WTC11 (cell line): ENCODE data around the gene PAPOLA. TPM values are rescaled to one million over a fixed set of nuclear protein-coding genes. Genes with fewer than 3 reads are reported as not detected.
A peak's percentile ranks its signal among the peaks of the same experiment; 100 is the strongest.
"Not testable (repeated sequence)": the region's sequence is repeated elsewhere in the genome, so short reads cannot be mapped to it uniquely, and the experiment has no call there.

Experiments used
- ATAC-seq: fragments of 200-7000 bp; cut with Tn5 transposase; 2 replicates; pipeline ENCODE4 v1.10.0; 2021; ENCODE audit warnings: mild to moderate bottlenecking, moderate library complexity
- CTCF ChIA-PET: fragments of 300-600 bp; sonication (Branson Sonifier 250); formaldehyde crosslinking; loops from one replicate; lab custom pipeline; 2021; ENCODE audit warnings: antibody characterized with exemption; lab: Charles Lee
- POLR2A ChIA-PET: fragments of 350-600 bp; sonication (Branson Sonifier 250); formaldehyde crosslinking; loops from one replicate; lab custom pipeline; 2021; ENCODE audit warnings: antibody characterized with exemption; lab: Charles Lee
- DNase-seq: peaks from one replicate; pipeline ENCODE4 v3.0.0; 2021; ENCODE audit warnings: low spot score
- H3K27ac Mint-ChIP-seq: 2 replicates; pipeline ENCODE4 v1.8.0; 2021; ENCODE audit warnings: mixed read lengths
- H3K27me3 Mint-ChIP-seq: 2 replicates; pipeline ENCODE4 v1.8.0; 2021; ENCODE audit warnings: low read depth, mild to moderate bottlenecking, moderate library complexity, mixed read lengths
- H3K36me3 Mint-ChIP-seq: 2 replicates; pipeline ENCODE4 v1.8.0; 2021; ENCODE audit warnings: mixed read lengths
- H3K4me1 Mint-ChIP-seq: 2 replicates; pipeline ENCODE4 v1.8.0; 2022; ENCODE audit warnings: mixed read lengths
- H3K4me3 Mint-ChIP-seq: 2 replicates; pipeline ENCODE4 v1.8.0; 2021; ENCODE audit warnings: mild to moderate bottlenecking, moderate library complexity, mixed read lengths
- H3K9me3 Mint-ChIP-seq: 2 replicates; pipeline ENCODE4 v1.8.0; 2021; ENCODE audit warnings: mixed read lengths
- ATF6 ChIP-seq: sonication (generic); formaldehyde crosslinking; IDR thresholded peaks from 2 replicates; pipeline ENCODE4 v1.8.1; 2023; ENCODE audit warnings: mild to moderate bottlenecking, missing genetic modification reagents
- CDX4 ChIP-seq: fragments of 250-450 bp; sonication (Bioruptor Pico); IDR thresholded peaks from 2 replicates; pipeline ENCODE4 v1.9.0; 2021; ENCODE audit warnings: moderate library complexity, mild to moderate bottlenecking, inconsistent platforms, borderline replicate concordance
- ELF4 ChIP-seq: sonication (generic); formaldehyde crosslinking; IDR thresholded peaks from 2 replicates; pipeline ENCODE4 v1.8.1; 2022; ENCODE audit warnings: low read depth, mild to moderate bottlenecking, moderate library complexity, missing genetic modification reagents
- ESRRA ChIP-seq: sonication (generic); formaldehyde crosslinking; IDR thresholded peaks from 2 replicates; pipeline ENCODE4 v1.8.1; 2022; ENCODE audit warnings: mild to moderate bottlenecking, missing genetic modification reagents, borderline replicate concordance
- GABPB1 ChIP-seq: sonication (generic); formaldehyde crosslinking; IDR thresholded peaks from 2 replicates; pipeline ENCODE4 v1.8.1; 2023; ENCODE audit warnings: mild to moderate bottlenecking, missing genetic modification reagents
- NR3C1 ChIP-seq: sonication (generic); formaldehyde crosslinking; conservative IDR thresholded peaks from 2 replicates; pipeline ENCODE4 v1.8.1; 2023; ENCODE audit warnings: low read depth, mild to moderate bottlenecking, missing genetic modification reagents
- PREB ChIP-seq: sonication (generic); formaldehyde crosslinking; IDR thresholded peaks from 2 replicates; pipeline ENCODE4 v1.8.1; 2022; ENCODE audit warnings: mild to moderate bottlenecking, missing genetic modification reagents, moderate library complexity, borderline replicate concordance
- RELA ChIP-seq: sonication (generic); formaldehyde crosslinking; IDR thresholded peaks from 2 replicates; pipeline ENCODE4 v1.8.1; 2022; ENCODE audit warnings: missing genetic modification reagents, mild to moderate bottlenecking, borderline replicate concordance
- SOX15 ChIP-seq: fragments of 250-450 bp; sonication (Bioruptor Pico); IDR thresholded peaks from 2 replicates; pipeline ENCODE4 v1.9.0; 2021; ENCODE audit warnings: mild to moderate bottlenecking
- STAT6 ChIP-seq: sonication (generic); formaldehyde crosslinking; conservative IDR thresholded peaks from 2 replicates; pipeline ENCODE4 v1.8.1; 2023; ENCODE audit warnings: mild to moderate bottlenecking, low read depth, missing genetic modification reagents, moderate library complexity
- TP53 ChIP-seq: sonication (generic); formaldehyde crosslinking; IDR thresholded peaks from 2 replicates; pipeline ENCODE4 v1.8.1; 2023; ENCODE audit warnings: mild to moderate bottlenecking, missing genetic modification reagents
- ZNF121 ChIP-seq: sonication (generic); formaldehyde crosslinking; IDR thresholded peaks from 2 replicates; pipeline ENCODE4 v1.8.0; 2023; ENCODE audit warnings: missing genetic modification reagents
- ZNF396 ChIP-seq: fragments of 250-450 bp; sonication (Bioruptor Pico); IDR thresholded peaks from 2 replicates; pipeline ENCODE4 v1.8.0; 2021; ENCODE audit warnings: mild to moderate bottlenecking, moderate library complexity, borderline replicate concordance
- ZSCAN18 ChIP-seq: fragments of 250-450 bp; sonication (Bioruptor Pico); IDR thresholded peaks from 2 replicates; pipeline ENCODE4 v2.1.2; 2022; ENCODE audit warnings: mild to moderate bottlenecking, moderate library complexity
- total RNA-seq: library from RNA; stranded (reverse); gene quantifications from 3 replicates; pipeline ENCODE4 v1.2.3, GENCODE V29; 2021

The PAPOLA gene
- total RNA-seq, 1 experiment from 2014 or later, result 210 TPM

GRCh38 chr14:96503306-96503679, 1.1 kb downstream of the PAPOLA start (continued):
- TF ChIP-seq STAT6 (CRISPR knock-in tag) (no peak), ZSCAN18 (CRISPR knock-in tag) (no peak), ATF6 (CRISPR knock-in tag) (no peak), SOX15 (CRISPR knock-in tag) (no peak), CDX4 (CRISPR knock-in tag) (no peak), TP53 (CRISPR knock-in tag) (no peak)
- TF ChIP-seq, all 79 proteins: peak for 0

GRCh38 chr14:96504353-96504752, 2.2 kb downstream of the PAPOLA start:
- peak overlapping the region; percentile 51 for H3K27ac Mint-ChIP-seq
- POLR2A ChIA-PET, DNase-seq, H3K36me3 Mint-ChIP-seq, H3K9me3 Mint-ChIP-seq, ATAC-seq, H3K27me3 Mint-ChIP-seq: not testable (repeated sequence)
- peak overlapping the region; percentile 97 for H3K4me3 Mint-ChIP-seq
- CTCF ChIA-PET, result interaction anchor here (1.0 kb wide), 1 partner anchor 406 kb away, joined by 3 read pairs; no protein-coding TSS in a partner anchor
- H3K4me1 Mint-ChIP-seq, result peaks cover 46% of the 10 kb centered on the region

GRCh38 chr14:96507723-96508122, 5.5 kb downstream of the PAPOLA start:
- no peak for DNase-seq
- no peak for TF ChIP-seq ESRRA (CRISPR knock-in tag)
- TF ChIP-seq ZNF121 (CRISPR knock-in tag), result peak; percentile 89
- CTCF ChIA-PET, result no interaction called here
- peaks cover 75% of the 10 kb centered on the region for H3K4me1 Mint-ChIP-seq
- 0 out of 2 replicates have a peak, but pooled peaks cover 3% of the 10 kb centered on the region for H3K36me3 Mint-ChIP-seq
- no peak for ATAC-seq
- H3K27ac Mint-ChIP-seq, result no peak overlapping the region
- no peaks in the 10 kb centered on the region for H3K9me3 Mint-ChIP-seq
- H3K4me3 Mint-ChIP-seq, result no peak overlapping the region
- POLR2A ChIA-PET, result no interaction called here
- no peaks in the 10 kb centered on the region for H3K27me3 Mint-ChIP-seq

GRCh38 chr14:96508900-96509299, 6.7 kb downstream of the PAPOLA start:
- ATAC-seq, result no peak
- peaks cover 78% of the 10 kb centered on the region for H3K4me1 Mint-ChIP-seq
- no peak overlapping the region for H3K4me3 Mint-ChIP-seq
- H3K27me3 Mint-ChIP-seq, result no peaks in the 10 kb centered on the region
- peak overlapping the region; percentile 79 for H3K27ac Mint-ChIP-seq
- POLR2A ChIA-PET, result no interaction called here
- H3K9me3 Mint-ChIP-seq, result no peaks in the 10 kb centered on the region
- TF ChIP-seq PREB (CRISPR knock-in tag) (no peak), RELA (CRISPR knock-in tag) (no peak), ZNF396 (CRISPR knock-in tag) (no peak), NR3C1 (CRISPR knock-in tag) (no peak), GABPB1 (CRISPR knock-in tag) (peak; percentile 28; the same call in 1 of the 2 replicates), ELF4 (no peak), ESRRA (CRISPR knock-in tag) (no peak)
- TF ChIP-seq, all 79 proteins: peak for 1
- no peak for DNase-seq
- CTCF ChIA-PET, result no interaction called here
- H3K36me3 Mint-ChIP-seq, result 0 out of 2 replicates have a peak, but pooled peaks cover 3% of the 10 kb centered on the region
